Limb (tissue), 2 donors: ENCODE measurements around the gene CMA1.

Source experiments
- DNase-seq, 2 donors: peaks; one replicate each; pipeline ENCODE4 v3.0.0-alpha.2; 2016; ENCODE audit errors: extremely low spot score in 2 of 2

Gene CMA1

GRCh38 chr14:24465805-24466204 is 42.3 kb downstream of the CMA1 start:
- no peak for DNase-seq

- no peak for DNase-seq
These were observed 42.7 kb downstream of the CMA1 start for GRCh38 chr14:24465368-24465767.

DNA sequence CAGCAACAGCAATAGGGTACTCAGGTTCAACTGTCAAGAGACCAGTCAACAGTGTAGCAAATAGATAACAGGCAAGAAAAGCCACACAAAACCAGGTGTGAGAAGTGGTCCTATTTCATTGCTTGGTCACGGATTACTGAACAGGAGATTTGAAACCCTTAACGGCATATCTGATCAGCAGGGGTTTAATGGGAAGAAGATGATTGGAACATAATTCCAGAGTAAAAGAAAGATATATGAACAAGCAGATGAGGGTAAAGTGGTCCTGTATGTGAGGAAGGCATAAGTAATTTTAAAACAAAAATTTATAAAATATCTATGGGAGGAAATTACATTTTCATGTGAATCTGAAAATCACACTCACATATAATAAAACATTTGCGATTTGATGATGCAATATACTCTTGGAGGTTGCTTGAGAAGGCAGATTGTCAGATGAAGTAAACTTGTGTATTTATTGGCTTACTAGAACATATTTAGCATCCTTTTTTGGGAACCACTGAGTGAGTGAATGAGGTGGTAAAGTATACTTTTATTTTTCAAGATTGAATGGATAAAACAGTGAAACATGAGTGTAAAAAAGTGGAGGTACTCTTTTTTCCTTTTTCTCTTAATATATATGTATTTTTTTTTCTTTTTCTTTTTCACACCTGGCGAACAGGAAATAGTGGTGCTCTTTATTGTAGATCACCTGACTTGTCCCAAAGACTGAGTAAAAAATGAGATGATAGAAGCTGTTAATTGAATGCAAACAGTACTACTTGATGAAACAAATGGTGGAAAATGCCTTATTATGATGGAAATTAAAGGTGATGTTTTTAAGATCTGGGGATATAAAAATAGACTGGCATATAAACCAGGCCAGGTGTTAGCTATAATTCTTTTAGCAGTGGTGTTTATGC is 43.9 kb downstream of the CMA1 start:
- DNase-seq: no peak

GRCh38 chr14:24463017-24463883 is 44.8 kb downstream of the CMA1 start:
- no peak for DNase-seq

DNA sequence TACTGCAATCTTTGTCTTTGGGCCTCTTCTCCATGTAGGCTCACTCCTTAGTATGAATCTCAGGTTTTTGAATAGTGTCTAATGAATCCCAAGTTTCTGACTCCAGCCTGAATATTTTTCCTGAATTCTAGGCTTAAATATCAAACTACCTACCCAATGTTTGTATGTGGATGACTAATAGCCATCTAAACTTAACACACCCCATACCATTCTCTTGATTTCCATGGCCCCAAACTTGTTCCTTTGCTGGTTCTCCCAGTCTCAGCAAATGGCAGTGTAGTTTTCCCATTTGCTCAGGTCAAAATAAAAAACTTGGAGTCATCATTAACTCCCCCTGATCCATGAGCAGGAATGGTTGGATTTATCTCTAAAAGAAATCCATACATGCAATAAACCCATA is 46.7 kb downstream of the CMA1 start:
- no peak for DNase-seq

DNA sequence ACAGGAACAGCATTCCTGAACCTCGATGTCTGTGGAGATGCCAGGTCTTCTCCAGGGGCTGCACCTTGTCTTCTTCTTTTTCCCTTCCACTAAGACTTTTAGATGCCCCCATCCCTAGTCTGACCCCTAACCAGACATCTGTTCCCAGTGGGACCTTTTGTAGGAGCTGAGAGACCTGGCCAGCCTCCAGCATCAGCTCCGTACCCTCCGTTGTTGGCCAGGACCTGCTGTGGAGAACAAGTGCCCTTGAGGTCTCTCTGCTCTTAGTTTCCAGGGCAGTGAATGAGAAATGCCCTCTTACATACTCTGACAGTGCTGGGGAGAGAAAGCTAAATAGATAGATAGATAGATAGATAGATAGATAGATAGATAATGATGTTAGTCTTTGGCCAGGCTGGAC is 48.7 kb downstream of the CMA1 start:
- no peak for DNase-seq

- DNase-seq: no peak
These were observed 49.3 kb downstream of the CMA1 start for GRCh38 chr14:24458736-24459135.

- no peak for DNase-seq
These were observed 51.1 kb downstream of the CMA1 start for GRCh38 chr14:24456980-24457379.
